DOHH2 (cell line): ENCODE measurements around the gene ZIC4.

Experiments
- H3F3A ChIP-seq: fragments of 200-600 bp; sonication (generic), shearing (Covaris generic); 2 replicates; pipeline ENCODE4 v1.6.0; 2016; ENCODE audit warnings: antibody characterized with exemption, mild to moderate bottlenecking; ENCODE audit not compliant: control insufficient read depth, insufficient read depth
- H3K27ac ChIP-seq: fragments of 200-600 bp; sonication (generic); 2 replicates; pipeline ENCODE4 v1.5.1; 2014; ENCODE audit warnings: low read depth, mild to moderate bottlenecking, low read length, moderate library complexity
- H3K27me3 ChIP-seq: fragments of 200-600 bp; sonication (generic); 2 replicates; pipeline ENCODE4 v1.6.1; 2014; ENCODE audit warnings: mild to moderate bottlenecking, low read length, mixed read lengths; ENCODE audit not compliant: control insufficient read depth
- H3K36me3 ChIP-seq: fragments of 200-600 bp; sonication (generic); 2 replicates; pipeline ENCODE4 v1.6.1; 2014; ENCODE audit warnings: mild to moderate bottlenecking, low read length, moderate library complexity, mixed read lengths; ENCODE audit not compliant: control insufficient read depth
- H3K4me1 ChIP-seq: fragments of 200-600 bp; sonication (generic); 2 replicates; pipeline ENCODE4 v1.6.1; 2014; ENCODE audit warnings: mild to moderate bottlenecking, low read length, mixed read lengths; ENCODE audit not compliant: control insufficient read depth
- H3K4me2 ChIP-seq: fragments of 200-600 bp; sonication (generic); 2 replicates; pipeline ENCODE4 v1.6.0; 2014; ENCODE audit warnings: mild to moderate bottlenecking, low read length, moderate library complexity
- H3K4me3 ChIP-seq: fragments of 200-600 bp; sonication (generic); 2 replicates; pipeline ENCODE4 v1.5.1; 2014; ENCODE audit warnings: mild to moderate bottlenecking, low read length, mixed read lengths
- H3K79me2 ChIP-seq: fragments of 200-600 bp; sonication (generic); 2 replicates; pipeline ENCODE4 v1.6.1; 2014; ENCODE audit warnings: mild to moderate bottlenecking, low read length, mixed read lengths; ENCODE audit not compliant: control insufficient read depth
- H3K9me2 ChIP-seq: fragments of 200-600 bp; sonication (generic); replicated peaks from 2 replicates; pipeline ENCODE4 v1.6.1; 2014; ENCODE audit warnings: mild to moderate bottlenecking, low read length, mixed read lengths; ENCODE audit not compliant: control insufficient read depth
- H3K9me3 ChIP-seq: fragments of 200-600 bp; sonication (generic); 2 replicates; pipeline ENCODE4 v1.6.1; 2014; ENCODE audit warnings: antibody characterized with exemption, low read length, mixed read lengths; ENCODE audit not compliant: control insufficient read depth, insufficient read depth
- H4K20me1 ChIP-seq: fragments of 200-600 bp; sonication (generic); 2 replicates; pipeline ENCODE4 v1.6.0; 2014; ENCODE audit warnings: low read depth, mild to moderate bottlenecking, antibody characterized with exemption, low read length, moderate library complexity; ENCODE audit not compliant: control insufficient read depth, insufficient read depth
- EZH2phosphoT487 ChIP-seq: fragments of 200-600 bp; sonication (generic); IDR thresholded peaks from 2 replicates; pipeline ENCODE4 v1.6.1; 2017; ENCODE audit warnings: borderline replicate concordance, mild to moderate bottlenecking, antibody characterized with exemption, low read length, moderate library complexity, mixed read lengths
- TF ChIP-seq, protein P1 (sequence below): fragments of 200-600 bp; sonication (generic); IDR thresholded peaks from one replicate; pipeline ENCODE4 v1.5.1; 2014; ENCODE audit warnings: antibody characterized with exemption, mild to moderate bottlenecking, low read depth, low read length; ENCODE audit not compliant: poor library complexity, severe bottlenecking

The ZIC4 gene

DNA sequence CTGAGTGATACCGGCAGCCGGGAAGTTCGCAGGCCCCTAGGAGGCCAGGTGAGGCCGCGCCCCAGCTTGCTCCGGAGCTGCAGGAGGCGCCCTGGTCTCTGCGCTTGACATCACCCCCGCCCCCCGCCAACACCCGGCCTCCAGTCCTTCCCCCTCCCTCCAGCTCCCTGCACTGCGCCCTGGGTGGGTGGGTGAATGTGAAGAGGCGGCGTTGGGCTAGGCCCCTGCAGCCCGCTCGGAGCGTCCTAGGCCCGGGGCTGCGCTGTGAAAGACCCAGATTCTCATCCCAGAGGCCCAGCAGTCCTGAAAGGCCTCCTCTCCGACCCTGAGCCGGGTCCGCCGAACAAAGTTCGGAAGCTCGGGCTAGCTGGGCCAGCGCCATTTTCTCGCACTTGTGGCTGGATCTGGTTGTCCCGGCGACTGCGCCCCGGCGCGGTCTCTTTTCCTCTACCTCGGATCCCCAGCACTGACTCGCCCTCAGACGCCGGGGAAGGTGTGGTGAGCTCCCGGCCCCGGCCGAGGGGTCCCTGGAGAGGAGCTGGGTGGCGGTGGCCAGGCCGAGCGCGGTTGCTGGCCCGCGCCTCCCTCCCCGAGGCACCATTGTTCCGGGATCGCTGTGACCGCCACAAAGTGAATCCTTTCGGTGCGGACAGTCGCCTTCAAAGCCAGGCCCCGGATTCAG is 12.9 kb downstream of the ZIC4 start:
- H3F3A ChIP-seq: no peaks in the 10 kb centered on the region
- no peaks in the 10 kb centered on the region for H3K4me1 ChIP-seq
- H4K20me1 ChIP-seq: no peaks in the 10 kb centered on the region
- peaks cover 11% of the 10 kb centered on the region for H3K9me3 ChIP-seq
- H3K79me2 ChIP-seq: no peaks in the 10 kb centered on the region
- no peaks in the 10 kb centered on the region for H3K9me2 ChIP-seq
- H3K4me2 ChIP-seq: no peak overlapping the region
- no peak overlapping the region for H3K4me3 ChIP-seq
- TF ChIP-seq EZH2phosphoT487: no peak
- TF ChIP-seq, protein P1, sequence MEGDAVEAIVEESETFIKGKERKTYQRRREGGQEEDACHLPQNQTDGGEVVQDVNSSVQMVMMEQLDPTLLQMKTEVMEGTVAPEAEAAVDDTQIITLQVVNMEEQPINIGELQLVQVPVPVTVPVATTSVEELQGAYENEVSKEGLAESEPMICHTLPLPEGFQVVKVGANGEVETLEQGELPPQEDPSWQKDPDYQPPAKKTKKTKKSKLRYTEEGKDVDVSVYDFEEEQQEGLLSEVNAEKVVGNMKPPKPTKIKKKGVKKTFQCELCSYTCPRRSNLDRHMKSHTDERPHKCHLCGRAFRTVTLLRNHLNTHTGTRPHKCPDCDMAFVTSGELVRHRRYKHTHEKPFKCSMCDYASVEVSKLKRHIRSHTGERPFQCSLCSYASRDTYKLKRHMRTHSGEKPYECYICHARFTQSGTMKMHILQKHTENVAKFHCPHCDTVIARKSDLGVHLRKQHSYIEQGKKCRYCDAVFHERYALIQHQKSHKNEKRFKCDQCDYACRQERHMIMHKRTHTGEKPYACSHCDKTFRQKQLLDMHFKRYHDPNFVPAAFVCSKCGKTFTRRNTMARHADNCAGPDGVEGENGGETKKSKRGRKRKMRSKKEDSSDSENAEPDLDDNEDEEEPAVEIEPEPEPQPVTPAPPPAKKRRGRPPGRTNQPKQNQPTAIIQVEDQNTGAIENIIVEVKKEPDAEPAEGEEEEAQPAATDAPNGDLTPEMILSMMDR: no peak
- H3K36me3 ChIP-seq: no peaks in the 10 kb centered on the region
- no peak overlapping the region for H3K27ac ChIP-seq
- no peaks in the 10 kb centered on the region for H3K27me3 ChIP-seq

DNA sequence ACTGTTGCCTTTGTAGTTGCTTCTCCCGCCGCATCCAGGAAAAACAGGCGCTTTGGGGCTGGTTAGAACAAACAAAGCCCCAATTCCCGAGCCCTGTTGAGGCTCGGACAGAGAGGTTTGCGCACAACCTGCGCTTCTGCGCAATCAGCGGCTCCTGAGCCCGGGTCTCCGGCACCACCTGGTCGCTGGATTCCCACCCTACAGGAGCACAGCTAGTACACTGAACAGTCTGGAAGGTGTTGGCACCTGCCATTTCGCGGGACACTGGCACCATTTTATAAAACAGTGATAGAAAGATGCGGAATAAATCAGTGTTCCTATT is 13.8 kb downstream of the ZIC4 start:
- no peaks in the 10 kb centered on the region for H3F3A ChIP-seq
- no peak for TF ChIP-seq EZH2phosphoT487
- TF ChIP-seq, protein P1: no peak
- H3K4me1 ChIP-seq: no peaks in the 10 kb centered on the region
- no peaks in the 10 kb centered on the region for H3K79me2 ChIP-seq
- no peaks in the 10 kb centered on the region for H4K20me1 ChIP-seq
- no peak overlapping the region for H3K4me3 ChIP-seq
- no peaks in the 10 kb centered on the region for H3K27me3 ChIP-seq
- no peaks in the 10 kb centered on the region for H3K9me2 ChIP-seq
- H3K27ac ChIP-seq: no peak overlapping the region
- H3K9me3 ChIP-seq: peaks cover 11% of the 10 kb centered on the region
- H3K36me3 ChIP-seq: no peaks in the 10 kb centered on the region
- no peak overlapping the region for H3K4me2 ChIP-seq

DNA sequence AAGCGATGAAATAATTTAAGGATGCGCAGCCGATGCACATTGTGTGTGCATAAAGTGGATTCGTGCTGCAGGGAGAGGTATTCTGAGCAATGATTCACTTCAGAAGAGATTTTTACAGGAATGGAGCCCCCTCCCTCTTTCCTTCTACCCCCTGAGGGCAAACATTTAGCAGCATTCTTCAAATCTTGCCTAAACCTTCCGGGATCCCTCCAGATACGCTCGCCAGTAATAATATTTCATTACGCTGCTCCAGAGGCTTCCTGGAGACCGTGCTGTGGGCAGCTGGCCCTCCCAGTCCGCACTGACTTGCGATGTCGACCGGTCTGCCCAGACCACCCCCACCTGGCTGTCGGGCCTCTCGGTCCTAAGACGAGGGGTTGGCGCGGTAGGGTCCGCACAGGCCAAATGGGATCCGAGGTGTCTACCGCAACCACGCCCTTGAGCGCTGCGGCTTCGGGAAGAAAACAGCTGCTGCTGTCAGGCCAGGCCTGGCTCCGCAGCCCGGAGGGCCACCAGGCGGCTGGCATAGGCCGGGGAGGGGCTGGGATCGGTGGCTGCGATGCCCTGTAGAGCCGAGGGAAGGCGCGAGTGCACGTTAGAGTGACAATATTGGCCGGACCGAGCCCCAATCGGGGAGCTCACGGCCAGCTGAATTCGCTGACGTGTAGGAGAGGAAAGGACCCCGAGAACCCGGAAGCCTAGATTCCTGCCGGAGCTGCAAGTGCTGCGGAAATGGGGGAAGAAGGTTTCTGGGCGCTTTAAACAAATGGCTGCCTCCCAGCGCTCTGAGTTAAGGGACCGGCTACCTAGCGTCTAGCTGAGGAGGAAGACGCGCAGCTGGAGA is 14.3 kb downstream of the ZIC4 start:
- H3K9me2 ChIP-seq: no peaks in the 10 kb centered on the region
- H3K36me3 ChIP-seq: no peaks in the 10 kb centered on the region
- H3K4me3 ChIP-seq: no peak overlapping the region
- H3K79me2 ChIP-seq: no peaks in the 10 kb centered on the region
- no peaks in the 10 kb centered on the region for H3F3A ChIP-seq
- no peaks in the 10 kb centered on the region for H3K4me1 ChIP-seq
- H3K4me2 ChIP-seq: no peak overlapping the region
- H3K27me3 ChIP-seq: no peaks in the 10 kb centered on the region
- TF ChIP-seq EZH2phosphoT487: no peak
- TF ChIP-seq, protein P1: no peak
- H3K9me3 ChIP-seq: peaks cover 6% of the 10 kb centered on the region
- no peak overlapping the region for H3K27ac ChIP-seq
- no peaks in the 10 kb centered on the region for H4K20me1 ChIP-seq
